Sigmoid colon (tissue), 4 donors: Measurements from ENCODE around the gene MAP3K20.

Experiments
- EP300 ChIP-seq, 4 donors: sonication (generic); formaldehyde crosslinking; IDR thresholded peaks; one replicate each; pipeline ENCODE4 v1.6.1; 2017; ENCODE audit warnings: antibody characterized with exemption in 4 of 4
- POLR2A ChIP-seq, 2 donors: fragments of 450-650 bp; IDR thresholded peaks; one replicate each; pipeline ENCODE4 v1.6.1; 2016; ENCODE audit warnings: antibody characterized with exemption in 2 of 2, mild to moderate bottlenecking in 2 of 2, moderate library complexity in 2 of 2
- TF ChIP-seq, protein P1 (sequence below), 4 experiments: fragments of 450-650 bp in 3 of 4; fragments of 200-600 bp in 1 of 4; IDR thresholded peaks; one replicate each; pipeline ENCODE4 v1.5.1; 2016 to 2019; ENCODE audit warnings: antibody characterized with exemption in 4 of 4, mild to moderate bottlenecking in 3 of 4, moderate library complexity in 2 of 4

GRCh38 chr2:173196080-173196479 lies 120.4 kb downstream of the MAP3K20 start:
- TF ChIP-seq, protein P1, sequence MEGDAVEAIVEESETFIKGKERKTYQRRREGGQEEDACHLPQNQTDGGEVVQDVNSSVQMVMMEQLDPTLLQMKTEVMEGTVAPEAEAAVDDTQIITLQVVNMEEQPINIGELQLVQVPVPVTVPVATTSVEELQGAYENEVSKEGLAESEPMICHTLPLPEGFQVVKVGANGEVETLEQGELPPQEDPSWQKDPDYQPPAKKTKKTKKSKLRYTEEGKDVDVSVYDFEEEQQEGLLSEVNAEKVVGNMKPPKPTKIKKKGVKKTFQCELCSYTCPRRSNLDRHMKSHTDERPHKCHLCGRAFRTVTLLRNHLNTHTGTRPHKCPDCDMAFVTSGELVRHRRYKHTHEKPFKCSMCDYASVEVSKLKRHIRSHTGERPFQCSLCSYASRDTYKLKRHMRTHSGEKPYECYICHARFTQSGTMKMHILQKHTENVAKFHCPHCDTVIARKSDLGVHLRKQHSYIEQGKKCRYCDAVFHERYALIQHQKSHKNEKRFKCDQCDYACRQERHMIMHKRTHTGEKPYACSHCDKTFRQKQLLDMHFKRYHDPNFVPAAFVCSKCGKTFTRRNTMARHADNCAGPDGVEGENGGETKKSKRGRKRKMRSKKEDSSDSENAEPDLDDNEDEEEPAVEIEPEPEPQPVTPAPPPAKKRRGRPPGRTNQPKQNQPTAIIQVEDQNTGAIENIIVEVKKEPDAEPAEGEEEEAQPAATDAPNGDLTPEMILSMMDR (IDR thresholded peaks at IDR 0.05) = no peak
- TF ChIP-seq EP300 (IDR thresholded peaks at IDR 0.05) = no peak
- TF ChIP-seq POLR2A (IDR thresholded peaks at IDR 0.05) = no peak
